ENCODE measurements around the gene ATOH8.

Gene ATOH8

GRCh38 chr2:85744741-85745601 lies 8.8 kb upstream of the ATOH8 start:
- Histone ChIP-seq H3K79me2 (ENCODE audit: insufficient read depth, low read length) (no peaks in the 10 kb centered on the region), H3K4me3 (ENCODE audit: low read depth in 1 of 2, low read length in 2 of 2) (no peak overlapping the region), H3K27me3 (ENCODE audit: insufficient read depth, low read length, poor library complexity) (peaks cover 9% of the 10 kb centered on the region), H3K4me2 (ENCODE audit: insufficient read depth, low read length) (no peak overlapping the region), H3K27ac (ENCODE audit: low read length) (no peak overlapping the region), H3K9me3 (ENCODE audit: insufficient read depth, low read length, severe bottlenecking) (no peaks in the 10 kb centered on the region), H3K4me1 (ENCODE audit: insufficient read depth, low read length) (no peaks in the 10 kb centered on the region), H2AFZ (ENCODE audit: low read depth, low read length) (no peak overlapping the region), H4K20me1 (ENCODE audit: insufficient read depth, low read length) (no peaks in the 10 kb centered on the region), H3K9ac (ENCODE audit: low read depth, low read length) (no peak overlapping the region), H3K36me3 (ENCODE audit: insufficient read depth, low read length) (no peaks in the 10 kb centered on the region)
- no peak for TF ChIP-seq CTCF (IDR thresholded peaks at IDR 0.05; ENCODE audit: borderline replicate concordance, extremely low read depth, low read length, poor library complexity, severe bottlenecking)
- no peak for TF ChIP-seq EZH2 (IDR thresholded peaks at IDR 0.05; ENCODE audit: borderline replicate concordance, low read depth, low read length, severe bottlenecking)
- ATAC-seq (ENCODE audit: insufficient read depth, low read depth) (no peak), DNase-seq (no peak)

GRCh38 chr2:85745619-85746018 lies 8.2 kb upstream of the ATOH8 start:
- H3K4me3 ChIP-seq (ENCODE audit: low read depth in 1 of 2, low read length in 2 of 2) = no peak overlapping the region
- no peaks in the 10 kb centered on the region for H3K36me3 ChIP-seq (ENCODE audit: insufficient read depth, low read length)
- H3K9me3 ChIP-seq (ENCODE audit: insufficient read depth, low read length, severe bottlenecking) = no peaks in the 10 kb centered on the region
- H2AFZ ChIP-seq (ENCODE audit: low read depth, low read length) = no peak overlapping the region
- H3K79me2 ChIP-seq (ENCODE audit: insufficient read depth, low read length) = no peaks in the 10 kb centered on the region
- no peak for ATAC-seq (ENCODE audit: insufficient read depth, low read depth)
- DNase-seq = no peak
- H3K9ac ChIP-seq (ENCODE audit: low read depth, low read length) = no peak overlapping the region
- no peak overlapping the region for H3K4me2 ChIP-seq (ENCODE audit: insufficient read depth, low read length)
- no peaks in the 10 kb centered on the region for H4K20me1 ChIP-seq (ENCODE audit: insufficient read depth, low read length)
- TF ChIP-seq CTCF (IDR thresholded peaks at IDR 0.05; ENCODE audit: borderline replicate concordance, extremely low read depth, low read length, poor library complexity, severe bottlenecking) = no peak
- TF ChIP-seq EZH2 (IDR thresholded peaks at IDR 0.05; ENCODE audit: borderline replicate concordance, low read depth, low read length, severe bottlenecking) = no peak
- no peaks in the 10 kb centered on the region for H3K4me1 ChIP-seq (ENCODE audit: insufficient read depth, low read length)
- no peak overlapping the region for H3K27ac ChIP-seq (ENCODE audit: low read length)
- peaks cover 9% of the 10 kb centered on the region for H3K27me3 ChIP-seq (ENCODE audit: insufficient read depth, low read length, poor library complexity)

GRCh38 chr2:85746321-85747004 lies 7.3 kb upstream of the ATOH8 start:
- Histone ChIP-seq H3K27me3 (ENCODE audit: insufficient read depth, low read length, poor library complexity) (peaks cover 16% of the 10 kb centered on the region), H3K9me3 (ENCODE audit: insufficient read depth, low read length, severe bottlenecking) (no peaks in the 10 kb centered on the region), H4K20me1 (ENCODE audit: insufficient read depth, low read length) (peaks cover 3% of the 10 kb centered on the region; the same call in 1 of the 2 replicates), H3K79me2 (ENCODE audit: insufficient read depth, low read length) (no peaks in the 10 kb centered on the region), H3K27ac (ENCODE audit: low read length) (no peak overlapping the region), H3K36me3 (ENCODE audit: insufficient read depth, low read length) (no peaks in the 10 kb centered on the region), H2AFZ (ENCODE audit: low read depth, low read length) (no peak overlapping the region), H3K9ac (ENCODE audit: low read depth, low read length) (no peak overlapping the region), H3K4me1 (ENCODE audit: insufficient read depth, low read length) (no peaks in the 10 kb centered on the region), H3K4me2 (ENCODE audit: insufficient read depth, low read length) (no peak overlapping the region), H3K4me3 (ENCODE audit: low read depth in 1 of 2, low read length in 2 of 2) (no peak overlapping the region)
- ATAC-seq (ENCODE audit: insufficient read depth, low read depth) (no peak; the same call in 2 of the 3 replicates), DNase-seq (no peak)
- no peak for TF ChIP-seq CTCF (IDR thresholded peaks at IDR 0.05; ENCODE audit: borderline replicate concordance, extremely low read depth, low read length, poor library complexity, severe bottlenecking)
- no peak for TF ChIP-seq EZH2 (IDR thresholded peaks at IDR 0.05; ENCODE audit: borderline replicate concordance, low read depth, low read length, severe bottlenecking)

Data from DND-41 (cell line).